Activated CD4-positive, CD25-positive, alpha-beta regulatory T cell treated with anti-CD3 and anti-CD28 coated beads, Interleukin-2, amount 50 U/mL, for 16 hours (primary cell): ENCODE measurements around the gene KCNQ2.
"Not testable (repeated sequence)": the region's sequence is repeated elsewhere in the genome, so short reads cannot be mapped to it uniquely, and the experiment has no call there.

Source experiments
- DNase-seq: peaks from one replicate; pipeline ENCODE4 v3.0.0-alpha.2; 2020; ENCODE audit warnings: low read depth, low spot score

The KCNQ2 gene

DNA sequence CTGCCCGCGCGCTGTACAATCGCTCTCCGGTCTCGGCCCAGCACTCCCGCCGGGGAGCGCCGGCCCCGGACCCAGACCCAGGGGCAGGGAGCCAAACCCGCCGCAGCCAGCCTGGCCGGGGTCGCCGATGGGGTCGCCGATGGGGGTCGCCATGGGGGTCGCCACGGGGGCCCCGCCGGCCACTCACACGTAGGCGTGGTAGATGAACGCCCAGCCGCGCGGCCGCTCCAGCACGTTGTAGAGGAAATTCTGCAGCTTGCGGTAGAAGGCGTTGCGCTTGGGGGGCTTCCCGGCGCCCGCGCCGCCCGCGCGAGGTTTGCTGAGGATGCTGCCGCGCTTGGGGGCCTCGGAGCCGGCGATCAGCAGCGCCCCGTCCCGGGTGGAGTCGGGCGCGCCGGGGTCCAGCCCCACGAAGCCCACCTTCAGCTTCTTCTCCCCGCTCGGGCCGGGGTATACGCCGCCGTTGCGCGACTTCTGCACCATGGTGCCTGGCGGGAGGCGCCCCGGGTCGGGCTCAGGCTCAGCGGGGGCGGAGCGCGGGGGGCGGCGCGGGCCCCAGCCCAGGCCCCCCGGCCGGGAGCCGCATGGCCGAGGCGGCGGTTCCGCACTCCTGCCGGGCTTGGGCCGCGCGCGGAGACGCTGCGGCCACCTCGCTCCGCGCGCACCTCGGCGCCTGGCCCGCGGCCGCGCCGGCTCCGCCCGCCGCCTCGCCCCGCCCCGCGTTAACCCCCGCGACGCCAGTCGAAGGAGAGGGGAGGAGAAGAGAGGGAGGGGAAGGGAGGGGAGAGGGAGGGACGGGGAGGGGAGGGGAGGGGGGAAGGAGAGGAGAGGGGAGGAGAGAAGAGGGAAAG is at the start of gene KCNQ2:
Gene KCNQ2, minus strand, starts transcription at position 675 of the 851 bp plus-strand sequence. Its CDS starts 192 bp downstream, at position 483.
- no peak for DNase-seq

- no peak for DNase-seq
These were observed 49.1 kb upstream of the KCNQ2 start for GRCh38 chr20:63521602-63522001.

GRCh38 chr20:63520934-63521601 is 48.6 kb upstream of the KCNQ2 start:
- peak; percentile 56 for DNase-seq

DNA sequence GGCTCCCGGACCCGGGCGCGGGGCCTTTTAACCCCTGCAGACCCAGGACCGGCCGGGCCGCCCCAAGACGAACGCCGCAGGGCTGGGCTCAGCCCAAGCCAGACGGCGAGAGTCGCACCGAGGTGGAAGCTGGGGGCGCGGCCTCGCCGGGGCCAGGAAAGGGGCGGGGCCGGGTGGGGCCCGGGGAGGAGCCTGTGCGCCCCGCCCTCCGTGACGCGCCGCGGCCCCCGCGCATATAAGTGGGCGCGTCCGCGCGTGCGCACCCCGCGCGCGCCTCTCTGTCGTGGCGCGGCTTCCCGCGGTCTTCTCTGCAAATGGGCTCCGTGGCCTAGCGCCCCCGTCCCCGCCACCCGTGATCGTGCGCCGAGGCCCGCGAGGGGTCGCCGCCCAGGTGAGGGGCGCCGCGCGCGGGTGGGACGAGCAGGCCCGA is 48.1 kb upstream of the KCNQ2 start, which contains the start of gene PPDPF:
Gene PPDPF, plus strand, starts transcription at position 262 of the 430 bp plus-strand sequence. CDS start 544 bp downstream, outside the sequence.
- DNase-seq: peak; percentile 73

GRCh38 chr20:63519668-63520503 is 47.4 kb upstream of the KCNQ2 start:
- peak; percentile 31 for DNase-seq

DNA sequence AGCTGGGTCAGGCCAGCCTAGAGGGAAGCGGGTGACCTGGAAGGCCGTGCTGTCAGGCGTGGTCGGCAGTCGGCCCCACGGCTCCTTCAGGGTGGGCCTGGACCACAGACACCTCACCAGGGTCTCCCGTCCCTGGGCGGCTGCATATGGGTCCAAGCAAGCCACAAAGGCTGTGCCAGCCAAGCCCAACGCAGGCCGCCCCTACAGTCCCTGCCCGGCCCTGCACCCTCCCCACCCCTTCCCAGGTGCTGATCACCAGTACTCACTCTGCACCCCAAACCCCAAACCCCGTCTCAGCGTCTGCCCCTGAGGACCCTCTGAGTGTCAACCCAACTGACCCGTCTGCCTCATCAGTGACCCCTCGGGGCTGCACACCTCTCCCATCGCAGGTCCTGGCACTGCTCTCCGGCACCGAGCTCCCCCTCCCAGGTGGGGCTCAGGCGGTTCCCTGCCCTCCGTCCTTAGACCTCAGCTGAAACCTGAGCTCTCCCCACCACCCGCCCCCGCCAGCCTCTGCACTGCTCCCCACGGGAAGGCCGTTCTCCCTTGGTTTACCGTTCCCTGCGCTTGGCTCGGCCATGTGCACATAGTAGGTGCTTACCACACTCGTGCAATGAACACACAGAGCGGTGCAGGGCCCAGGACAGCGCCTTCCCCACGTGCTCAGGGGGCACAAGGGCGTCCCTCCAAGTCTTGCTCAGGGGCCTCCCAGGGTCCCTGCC is 46.7 kb upstream of the KCNQ2 start:
- no peak for DNase-seq

GRCh38 chr20:63518351-63518861 is 46.0 kb upstream of the KCNQ2 start:
- DNase-seq: no peak

DNA sequence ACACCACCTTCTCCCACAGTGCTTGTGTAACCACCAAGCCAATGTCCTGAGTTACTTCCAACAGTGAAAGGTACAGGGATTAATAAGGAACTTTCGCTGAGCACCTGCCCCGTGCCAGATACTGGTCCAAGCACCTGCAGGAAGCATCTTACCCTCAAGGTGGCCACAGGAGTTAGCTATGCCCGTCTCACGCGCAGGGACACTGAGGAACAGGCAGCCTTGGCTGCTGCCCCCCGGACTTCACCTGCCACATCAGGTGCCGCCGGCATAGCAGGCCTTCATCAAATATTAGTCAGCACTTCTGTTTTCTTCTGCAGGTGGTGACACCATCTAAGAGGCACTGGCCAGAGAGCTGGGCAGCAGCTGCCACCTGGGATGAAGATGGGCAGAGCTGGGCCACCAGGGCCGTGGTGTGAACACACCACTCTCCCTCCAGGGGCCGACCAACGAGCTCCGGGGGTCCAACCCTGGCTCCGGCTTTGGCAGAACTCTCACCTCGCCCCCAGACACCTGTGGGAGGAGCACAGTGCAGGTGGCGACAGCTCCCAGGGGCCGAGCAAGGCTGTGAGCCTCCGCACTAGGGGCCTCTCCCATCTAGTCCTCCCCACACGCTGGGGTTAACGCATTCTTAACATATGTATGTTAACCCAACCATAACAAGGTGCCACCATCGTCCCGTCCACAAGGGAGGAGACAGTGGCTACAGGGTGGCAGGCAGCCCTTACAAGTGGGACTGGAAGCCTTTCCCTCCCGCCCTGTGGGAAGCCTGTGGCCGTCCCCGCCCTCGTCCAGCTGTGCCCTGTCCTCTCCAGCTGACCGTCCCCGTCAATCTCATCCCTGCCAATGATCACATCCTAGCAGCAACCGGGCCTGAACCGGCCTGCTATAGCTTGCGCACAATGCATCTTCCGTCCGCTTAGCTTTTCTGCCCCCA is 45.2 kb upstream of the KCNQ2 start:
- no peak for DNase-seq

GRCh38 chr20:63514520-63514919 is 42.1 kb upstream of the KCNQ2 start:
- not testable (repeated sequence) for DNase-seq

DNA sequence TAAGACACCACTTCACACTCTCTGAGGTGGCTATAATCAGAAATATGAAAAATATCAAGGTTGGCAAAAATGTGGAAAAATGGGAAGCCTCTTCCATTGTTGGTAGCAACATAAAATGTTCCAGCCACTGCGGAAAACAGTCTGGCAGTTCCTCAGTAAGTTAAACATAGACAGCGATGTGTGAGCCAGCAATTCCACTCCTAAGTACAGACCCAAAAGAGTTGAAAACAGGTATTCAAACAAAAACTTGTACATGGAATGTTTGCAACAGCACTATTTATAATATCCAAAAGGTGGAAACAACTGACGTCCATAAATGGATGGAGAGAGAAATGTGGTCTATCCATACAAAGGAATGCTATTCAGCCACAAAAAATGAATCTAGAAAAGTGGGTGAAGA is 40.8 kb upstream of the KCNQ2 start:
- no peak for DNase-seq

DNA sequence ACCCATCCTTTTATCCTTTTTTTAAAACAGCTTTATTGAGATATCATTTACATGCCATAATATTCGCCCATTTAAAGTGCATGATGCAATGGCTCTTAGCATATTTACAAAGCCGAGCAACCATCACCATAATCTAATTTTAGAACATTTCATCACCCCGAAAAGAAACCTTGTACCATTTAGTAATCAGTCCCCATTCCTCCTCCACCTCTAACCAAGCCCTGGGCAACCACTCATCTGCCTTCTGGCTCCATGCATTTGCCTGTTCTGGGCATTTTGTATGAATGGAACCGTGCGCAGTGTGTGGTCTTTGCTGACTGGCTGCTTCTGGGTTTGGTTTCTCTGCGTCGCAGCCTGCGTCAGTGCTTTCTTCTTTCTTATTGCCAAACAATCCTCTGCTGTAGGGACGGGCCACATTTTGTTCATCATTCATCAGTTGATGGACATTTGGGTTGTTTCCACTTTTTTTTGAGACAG is 36.7 kb upstream of the KCNQ2 start:
- DNase-seq: no peak

DNA sequence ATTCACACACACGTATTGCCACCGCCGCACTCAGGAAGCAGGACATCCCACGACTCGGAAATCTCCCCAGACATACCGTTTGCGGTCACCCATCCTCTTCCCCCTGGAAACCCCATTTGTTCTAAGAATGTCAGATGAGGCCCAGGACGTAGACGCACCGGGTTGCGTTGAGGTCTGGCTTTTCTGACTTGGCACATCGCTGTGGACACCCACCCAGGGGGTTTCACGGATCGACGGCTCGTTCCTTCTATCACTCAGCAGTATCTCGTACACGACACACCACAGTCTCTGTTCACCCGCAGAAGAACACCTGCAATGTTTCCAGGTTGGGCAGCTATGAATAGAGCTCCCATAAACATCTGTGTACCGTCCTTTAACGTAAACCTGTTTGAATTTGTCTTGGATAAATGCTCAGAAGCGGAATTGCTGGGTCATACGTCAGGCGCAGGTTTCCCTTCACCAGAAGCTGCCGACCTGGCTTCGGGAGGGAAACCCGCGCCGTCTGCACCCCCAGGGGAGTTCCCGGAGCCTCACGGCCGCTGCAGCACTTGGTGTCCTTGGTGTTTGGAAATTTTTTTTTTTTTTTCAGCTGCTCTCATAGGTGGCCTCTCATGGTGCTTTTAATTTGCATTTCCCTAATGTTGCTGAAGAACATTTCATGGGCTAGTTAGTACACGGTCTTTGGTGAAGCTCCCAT is 35.8 kb upstream of the KCNQ2 start:
- DNase-seq: no peak

- no peak for DNase-seq
These were observed 34.8 kb upstream of the KCNQ2 start for GRCh38 chr20:63507083-63507743.

DNA sequence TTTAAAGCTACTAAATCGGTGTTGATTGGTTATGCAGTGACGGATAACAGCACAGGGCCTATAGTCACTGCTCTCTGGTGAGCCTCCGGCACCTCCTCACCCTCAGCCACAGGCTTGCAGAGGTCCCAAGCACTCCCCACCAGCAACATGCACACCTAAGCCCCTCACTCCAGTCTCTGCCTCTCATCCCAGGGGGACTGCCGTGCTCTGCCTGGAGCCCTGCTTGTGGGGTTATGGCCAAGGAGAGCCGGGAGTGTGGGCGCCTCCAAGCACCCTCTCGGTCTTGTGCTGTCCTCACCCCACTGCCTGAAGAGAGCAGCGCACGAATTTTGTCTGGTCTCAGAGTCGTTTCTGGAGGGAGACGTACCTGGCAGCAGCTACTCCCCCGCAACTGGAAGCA is 33.3 kb upstream of the KCNQ2 start:
- no peak for DNase-seq

DNA sequence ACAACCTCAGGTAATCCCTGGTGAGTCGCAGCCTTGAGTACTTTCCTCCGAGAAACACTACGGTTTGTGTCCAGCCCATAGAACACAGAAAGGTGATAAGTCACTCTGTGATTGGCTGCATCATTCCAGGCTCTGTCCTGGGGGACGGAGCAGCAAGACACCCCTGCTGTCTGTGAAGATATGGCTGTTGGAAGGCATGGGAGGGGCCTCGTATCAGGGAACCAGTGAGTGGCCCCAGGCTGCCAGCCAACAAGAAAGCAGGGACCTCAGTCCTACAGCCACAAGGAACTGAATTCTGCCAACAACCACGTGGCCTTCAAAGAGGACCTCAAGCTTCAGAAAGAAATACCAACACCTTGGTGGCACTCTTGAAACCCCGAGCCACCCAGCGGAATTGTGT is 32.8 kb upstream of the KCNQ2 start:
- DNase-seq: no peak

DNA sequence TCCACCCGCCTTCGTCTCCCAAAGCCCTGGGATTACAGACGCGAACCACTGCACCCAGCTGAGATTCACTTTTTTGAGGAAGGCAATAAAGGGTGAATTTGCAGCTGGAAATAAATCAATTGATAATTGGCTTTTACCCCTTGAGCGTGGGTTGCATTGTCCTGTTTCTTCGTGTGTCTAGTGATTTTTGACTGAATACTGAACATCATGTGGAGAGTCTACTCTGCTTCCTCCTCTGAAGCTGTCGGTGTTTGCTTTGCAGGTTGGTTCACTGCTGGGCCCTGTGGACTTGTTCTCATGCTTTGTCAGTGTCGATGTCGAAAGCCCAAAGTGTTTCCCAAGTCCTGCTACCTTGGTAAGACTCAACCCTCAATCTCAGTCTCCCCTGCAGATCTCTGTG is 32.2 kb upstream of the KCNQ2 start:
- DNase-seq: no peak

DNA sequence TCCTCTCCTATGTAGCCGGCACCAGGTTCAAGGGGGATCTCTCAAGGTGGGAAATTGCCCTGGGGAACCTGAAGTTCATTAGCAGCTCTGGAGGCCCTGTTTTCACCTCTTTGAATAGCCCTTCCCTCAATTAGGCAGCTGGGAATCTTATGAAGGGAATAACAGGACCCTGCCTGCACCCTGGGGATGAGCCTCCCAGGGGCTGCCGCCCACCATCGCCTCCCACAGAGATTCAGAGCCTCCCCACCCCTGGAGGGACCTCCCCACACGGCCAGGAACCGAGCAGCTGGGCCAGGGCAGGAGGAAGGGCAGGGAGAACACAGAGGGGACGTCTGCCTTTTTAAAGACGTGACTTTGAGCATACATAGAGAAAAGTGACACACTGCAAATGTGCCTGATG is 31.1 kb upstream of the KCNQ2 start:
- DNase-seq: no peak

DNA sequence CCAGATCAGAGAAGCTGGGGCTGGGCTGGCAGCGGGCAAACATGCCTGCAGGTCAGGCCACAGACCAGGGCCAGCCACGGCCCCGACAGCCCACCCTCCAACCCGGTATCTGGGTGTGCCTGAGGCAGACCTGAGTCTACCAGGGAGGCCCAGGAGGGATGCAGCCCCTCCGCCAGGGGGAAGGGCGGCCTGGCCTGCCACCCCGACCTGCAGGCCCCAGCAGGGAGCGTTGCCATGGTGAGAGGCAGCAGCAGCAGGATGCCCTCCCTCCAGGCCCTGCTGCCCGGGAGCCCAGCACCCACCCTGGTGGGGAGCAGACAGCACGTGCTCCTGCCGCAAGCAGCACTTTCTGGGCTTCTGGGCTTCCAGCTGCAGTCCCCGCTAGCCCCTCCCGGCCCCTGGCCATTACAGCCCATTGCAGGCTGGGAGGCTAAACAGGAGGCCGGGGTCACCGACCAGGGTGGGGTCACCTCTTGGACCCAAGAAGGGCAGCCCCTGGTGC is 30.3 kb upstream of the KCNQ2 start:
- DNase-seq: no peak
